Measurements from ENCODE around the gene SLC6A11.

DNA sequence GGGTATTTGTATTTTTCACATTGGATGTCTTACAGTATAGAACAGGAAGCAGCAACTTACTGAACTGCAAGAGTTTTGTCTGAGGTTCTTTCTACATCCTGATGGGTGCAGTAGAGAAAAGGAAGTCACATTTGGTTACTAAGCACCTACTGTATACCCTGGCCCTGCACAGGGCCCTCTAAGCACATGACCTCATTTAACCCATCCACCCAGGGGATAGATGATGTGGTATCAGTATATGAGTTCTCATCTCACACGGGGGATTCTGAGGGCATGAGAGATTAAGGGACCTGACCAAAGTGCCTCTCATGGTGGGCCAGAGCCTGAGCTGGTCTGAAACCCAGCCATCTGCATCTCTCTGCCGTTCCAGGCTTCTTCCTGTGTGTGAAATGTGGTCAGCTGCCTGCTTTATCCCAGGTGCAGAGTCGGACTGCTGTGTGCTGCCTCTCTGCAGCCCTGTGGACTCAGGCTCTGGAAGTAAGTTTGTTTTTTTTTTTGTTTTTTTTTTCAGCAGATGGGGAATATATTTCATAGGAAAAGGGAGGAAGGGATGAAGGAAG lies 17.9 kb downstream of the SLC6A11 start:
- TF ChIP-seq POLR2A (IDR thresholded peaks at IDR 0.05) (no peak), CTCF (IDR thresholded peaks at IDR 0.05) (no peak)

All from uterus (tissue), 2 donors.